HCT116 (cell line): ENCODE results near the gene DNAJC7. TPM values are rescaled to one million over a fixed set of nuclear protein-coding genes. Genes with fewer than 3 reads are reported as not detected.

ENCODE experiments used
- ATAC-seq: fragments of 200-7000 bp; cut with Tn5 transposase; 2 replicates; pipeline ENCODE4 v1.9.1; 2020; ENCODE audit warnings: mild to moderate bottlenecking, moderate library complexity
- BruUV-seq: library from RNA; stranded (reverse); fragments of 400-500 nt; replicated peaks from 2 replicates; lab custom pipeline; 2021; lab: Mats Ljungman, UMichigan
- CTCF ChIA-PET: fragments of 300-600 bp; sonication (Branson Sonifier 250); formaldehyde crosslinking; loops from one replicate; lab custom pipeline; 2021; ENCODE audit warnings: antibody characterized with exemption; lab: Charles Lee
- POLR2A ChIA-PET: fragments of 300-600, 350-600 bp; sonication (Branson Sonifier 250); formaldehyde crosslinking; loops from one replicate; lab custom pipeline; 2021; ENCODE audit warnings: antibody characterized with exemption; lab: Charles Lee
- RAD21 ChIA-PET, 2 experiments: fragments of 300-600 bp; sonication (Branson Sonifier 250); formaldehyde crosslinking; loops; one replicate each; lab custom pipeline; 2023; ENCODE audit warnings: low total read pairs in 2 of 2; ENCODE audit not compliant: uncharacterized antibody in 2 of 2, unreplicated experiment in 2 of 2, low non-redundant PET in 1 of 2; lab: Charles Lee
- DNase-seq: peaks from one replicate; pipeline ENCODE4 v3.0.0-alpha.2; 2010; ENCODE audit warnings: low read depth, low spot score
- H2AFZ ChIP-seq: fragments of 200-600 bp; shearing (Covaris generic), sonication (generic); 2 replicates; pipeline ENCODE4 v1.6.1; 2017; ENCODE audit warnings: low read depth, mixed run types, mixed read lengths, antibody characterized with exemption, low read length; ENCODE audit not compliant: poor library complexity, severe bottlenecking
- H3K27ac ChIP-seq: 2 replicates; pipeline ENCODE4 v1.5.1; 2012; ENCODE audit warnings: low read depth, low read length
- H3K27me3 ChIP-seq: fragments of 200-600 bp; sonication (generic); 2 replicates; pipeline ENCODE4 v1.6.1; 2016; ENCODE audit warnings: mixed run types, low read length, mixed read lengths; ENCODE audit not compliant: insufficient read depth
- H3K36me3 ChIP-seq, 2 experiments: fragments of 200-500 bp in 1 of 2; fragments of 200-600 bp in 1 of 2; sonication (Bioruptor generic) in 1 of 2; sonication (generic) in 1 of 2; 2 replicates each; pipeline versions ENCODE4 v1.5.1 to v1.6.1; 2014 to 2016; ENCODE audit warnings: low read length in 2 of 2, inconsistent platforms in 1 of 2, mixed read lengths in 1 of 2, mixed run types in 1 of 2; ENCODE audit not compliant: insufficient read depth in 2 of 2, control insufficient read depth in 1 of 2
- H3K4me1 ChIP-seq, 2 experiments: fragments of 200-600 bp in 1 of 2; sonication (generic) in 1 of 2; 2 replicates each; pipeline versions ENCODE4 v1.5.1 to v1.6.1; 2012 to 2017; ENCODE audit warnings: low read length in 2 of 2, inconsistent platforms in 1 of 2, mild to moderate bottlenecking in 1 of 2, mixed read lengths in 1 of 2, mixed run types in 1 of 2, moderate library complexity in 1 of 2; ENCODE audit not compliant: insufficient read depth in 2 of 2, control insufficient read depth in 1 of 2
- H3K4me2 ChIP-seq: fragments of 200-600 bp; sonication (generic); 2 replicates; pipeline ENCODE4 v1.6.1; 2017; ENCODE audit warnings: mixed run types, low read length, mixed read lengths
- H3K4me3 ChIP-seq, 2 experiments: fragments of 200-600 bp in 1 of 2; sonication (generic) in 1 of 2; replicated peaks in 1 of 2; 2 replicates each; pipeline ENCODE4 v1.5.1; 2011 to 2016; ENCODE audit warnings: low read length in 2 of 2, control low read depth in 1 of 2, low read depth in 1 of 2, mild to moderate bottlenecking in 1 of 2, mixed read lengths in 1 of 2, mixed run types in 1 of 2
- H3K79me2 ChIP-seq: fragments of 200-600 bp; sonication (generic); 2 replicates; pipeline ENCODE4 v1.6.1; 2017; ENCODE audit warnings: mild to moderate bottlenecking, mixed run types, low read length, moderate library complexity, mixed read lengths; ENCODE audit not compliant: insufficient read depth
- H3K9ac ChIP-seq: fragments of 200-600 bp; sonication (generic); 2 replicates; pipeline ENCODE4 v1.6.1; 2016; ENCODE audit warnings: low read length, mixed read lengths
- H3K9me2 ChIP-seq: fragments of 200-600 bp; sonication (generic), shearing (Covaris generic); 2 replicates; pipeline ENCODE4 v1.6.1; 2017; ENCODE audit warnings: mixed run types, mild to moderate bottlenecking, moderate library complexity; ENCODE audit not compliant: insufficient read depth
- H3K9me3 ChIP-seq, 2 experiments: fragments of 200-500 bp in 1 of 2; fragments of 200-600 bp in 1 of 2; sonication (Bioruptor generic) in 1 of 2; sonication (generic) in 1 of 2; 2 replicates each; pipeline ENCODE4 v1.6.1; 2014 to 2017; ENCODE audit warnings: low read length in 2 of 2, mixed read lengths in 2 of 2, inconsistent platforms in 1 of 2, low read depth in 1 of 2, mild to moderate bottlenecking in 1 of 2, mixed run types in 1 of 2, moderate library complexity in 1 of 2; ENCODE audit not compliant: control insufficient read depth in 1 of 2, insufficient read depth in 1 of 2
- H4K20me1 ChIP-seq: fragments of 200-600 bp; sonication (generic), shearing (Covaris generic); 2 replicates; pipeline ENCODE4 v1.6.1; 2017; ENCODE audit warnings: mixed run types, mild to moderate bottlenecking, moderate library complexity; ENCODE audit not compliant: insufficient read depth
- CBX3 ChIP-seq: IDR thresholded peaks from 2 replicates; pipeline ENCODE4 v1.6.1; 2012; ENCODE audit warnings: low read depth
- CEBPB ChIP-seq: IDR thresholded peaks from 2 replicates; pipeline ENCODE4 v1.6.1; 2012; ENCODE audit warnings: low read depth
- CTCF ChIP-seq, 3 experiments: fragments of 200-600 bp in 1 of 3; sonication (generic) in 1 of 3; IDR thresholded peaks in 2 of 3; conservative IDR thresholded peaks in 1 of 3; 2 replicates each; pipeline ENCODE4 v1.5.1; 2012 to 2017; ENCODE audit warnings: low read depth in 2 of 3, low read length in 2 of 3, antibody characterized with exemption in 1 of 3, borderline replicate concordance in 1 of 3, control low read depth in 1 of 3, mild to moderate bottlenecking in 1 of 3, mixed read lengths in 1 of 3, mixed run types in 1 of 3, moderate library complexity in 1 of 3; ENCODE audit not compliant: insufficient read depth in 1 of 3
- EZH2 ChIP-seq: fragments of 200-600 bp; sonication (generic); IDR thresholded peaks from 2 replicates; pipeline ENCODE4 v1.6.1; 2017; ENCODE audit warnings: antibody characterized with exemption, mixed run types
- ZBTB33 ChIP-seq: IDR thresholded peaks from 2 replicates; pipeline ENCODE4 v1.6.1; 2011; ENCODE audit warnings: mild to moderate bottlenecking, low read length, moderate library complexity; ENCODE audit not compliant: insufficient replicate concordance; ENCODE audit errors: extremely low read depth
- ZFX ChIP-seq: fragments of 450-650 bp; IDR thresholded peaks from 2 replicates; pipeline ENCODE4 v1.6.1; 2017
- intact Hi-C: fragments of 100-400 bp; cut with micrococcal nuclease; formaldehyde crosslinking; loops from 2 replicates; pipeline ENCODE4 v1.10.0; 2022
- total RNA-seq: library from RNA; stranded (reverse); gene quantifications from one replicate; pipeline ENCODE4 v1.2.1, GENCODE V29; 2021; ENCODE audit not compliant: unreplicated experiment

The DNAJC7 gene
- total RNA-seq, 1 experiment from 2014 or later: 113 TPM

- Histone ChIP-seq H2AFZ (no peak overlapping the region), H3K4me2 (peak overlapping the region; percentile 93), H3K27ac (no peak overlapping the region), H3K9me2 (no peaks in the 10 kb centered on the region), H3K36me3 (no peaks in the 10 kb centered on the region), H3K27me3 (no peaks in the 10 kb centered on the region), H3K9ac (no peak overlapping the region; the same call in 1 of the 2 replicates), H3K79me2 (no peaks in the 10 kb centered on the region), H3K4me1 (peaks cover 3 to 18% of the 10 kb centered on the region in 2 experiments; a peak in 2 of 4 replicates), H3K9me3 (no peaks in the 10 kb centered on the region), H3K4me3 (no peak overlapping the region), H4K20me1 (no peaks in the 10 kb centered on the region)
- BruUV-seq: no TSS peak
- ATAC-seq (no peak), DNase-seq (no peak)
- ChIA-PET RAD21 (interaction anchor here in 1 of 2 experiments (0.6 kb wide), 1 partner anchor 268 kb away, joined by 3 read pairs; no protein-coding TSS in a partner anchor), CTCF (interaction anchor here (0.8 to 1.3 kb wide), 2 partner anchors 9 to 233 kb away, joined by 3 read pairs; no protein-coding TSS in a partner anchor), POLR2A (interaction anchor here (4.8 kb wide), 1 partner anchor 10 kb away, joined by 38 read pairs; the partner anchor contains the start of gene ACLY)
- no peak for TF ChIP-seq ZBTB33
- TF ChIP-seq CEBPB: no peak
- TF ChIP-seq CTCF (IDR thresholded peaks at IDR 0.05 in 2 of 3, conservative IDR thresholded peaks at IDR 0.05 in 1 of 3; ENCODE audit: borderline replicate concordance in 1 of 3, insufficient read depth in 1 of 3, low read depth in 2 of 3, low read length in 2 of 3): no peak
- TF ChIP-seq ZFX: no peak
- TF ChIP-seq EZH2: no peak
- no peak for TF ChIP-seq CBX3
- intact Hi-C loops: no loop called here
Observed at GRCh38 chr17:41928693-41929251, 88.5 kb downstream of the DNAJC7 start.

Other genes with a start within 250 kb of the DNAJC7 start
- gene JUP, start 230.7 kb downstream of the DNAJC7 start, total RNA-seq: 224 TPM
- 23.4 TPM for gene P3H4, start 205.5 kb downstream of the DNAJC7 start, total RNA-seq
- 78.5 TPM for gene FKBP10, start 204.4 kb downstream of the DNAJC7 start, total RNA-seq
- 110 TPM for gene NT5C3B, start 181.2 kb downstream of the DNAJC7 start, total RNA-seq
- not detected for gene KLHL10, start 179.6 kb downstream of the DNAJC7 start, total RNA-seq
- gene KLHL11, start 152.0 kb downstream of the DNAJC7 start, total RNA-seq: 22.4 TPM
- 222 TPM for gene ACLY, start 98.5 kb downstream of the DNAJC7 start, total RNA-seq
- 0.98 TPM for gene ODAD4, start 86.8 kb downstream of the DNAJC7 start, total RNA-seq
- gene CNP, start 50.6 kb downstream of the DNAJC7 start, total RNA-seq: 51.2 TPM
- gene NKIRAS2, start 2.7 kb upstream of the DNAJC7 start, total RNA-seq: 26.4 TPM
- 2.3 TPM for gene C17orf113, start 33.2 kb upstream of the DNAJC7 start, total RNA-seq
- gene ZNF385C, start 81.0 kb upstream of the DNAJC7 start, total RNA-seq: 1.1 TPM
- gene DHX58, start 95.3 kb upstream of the DNAJC7 start, total RNA-seq: 1.2 TPM
- gene KAT2A, start 103.9 kb upstream of the DNAJC7 start, total RNA-seq: 41.2 TPM
- not detected for gene HSPB9, start 105.4 kb upstream of the DNAJC7 start, total RNA-seq
- 115 TPM for gene RAB5C, start 137.6 kb upstream of the DNAJC7 start, total RNA-seq
- not detected for gene KCNH4, start 163.7 kb upstream of the DNAJC7 start, total RNA-seq
- gene HCRT, start 168.0 kb upstream of the DNAJC7 start, total RNA-seq: not detected
- 13.2 TPM for gene GHDC, start 177.1 kb upstream of the DNAJC7 start, total RNA-seq